ENCODE data around the gene LIPA. TPM values are rescaled to one million over a fixed set of nuclear protein-coding genes. Genes with fewer than 3 reads are reported as not detected.

LIPA gene
- total and polyA plus RNA-seq, 4 donors: 35.3 to 176 (median 75.9) TPM

DNA sequence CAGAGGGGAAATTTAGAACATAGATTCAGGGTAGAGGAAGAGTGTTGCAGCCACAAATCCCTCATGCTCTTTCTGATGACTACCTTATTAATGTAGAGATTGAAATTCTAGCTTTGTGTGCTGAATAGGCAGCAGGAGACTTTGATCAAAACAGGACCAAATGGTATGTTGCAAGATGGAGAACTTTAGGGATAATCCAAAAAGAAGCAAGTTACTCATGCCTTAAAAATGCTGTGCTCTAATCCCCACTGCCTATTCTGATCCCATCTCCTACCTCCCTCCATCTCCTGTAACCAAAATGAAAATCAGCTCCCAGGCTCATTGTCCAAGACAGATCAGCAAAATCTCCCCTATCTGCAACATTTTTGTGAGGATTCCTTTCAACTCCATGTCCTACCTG, 75.8 kb downstream of the LIPA start:
- no peaks in the 10 kb centered on the region for H3K4me1 ChIP-seq (ENCODE audit: control insufficient read depth in 4 of 4, insufficient read depth in 4 of 4, low read length in 3 of 4)
- H3K27me3 ChIP-seq (ENCODE audit: control insufficient read depth in 4 of 4, insufficient read depth in 4 of 4, low read length in 3 of 4): peaks cover 0 to 2% (median 0%) of the 10 kb centered on the region in 4 donors
- no peaks in the 10 kb centered on the region for H3K36me3 ChIP-seq (ENCODE audit: control insufficient read depth in 4 of 4, insufficient read depth in 3 of 4, low read depth in 1 of 4, low read length in 3 of 4)
- H3K9me3 ChIP-seq (ENCODE audit: control insufficient read depth in 4 of 4, low read length in 3 of 4): peaks cover 0 to 3% (median 0%) of the 10 kb centered on the region in 4 donors
- no peak overlapping the region for H3K27ac ChIP-seq (ENCODE audit: low read depth in 1 of 2, low read length in 2 of 2)
- no peak for DNase-seq (ENCODE audit: low spot score)
- no peak for TF ChIP-seq YY1 (IDR thresholded peaks at IDR 0.05)
- TF ChIP-seq, protein P1, sequence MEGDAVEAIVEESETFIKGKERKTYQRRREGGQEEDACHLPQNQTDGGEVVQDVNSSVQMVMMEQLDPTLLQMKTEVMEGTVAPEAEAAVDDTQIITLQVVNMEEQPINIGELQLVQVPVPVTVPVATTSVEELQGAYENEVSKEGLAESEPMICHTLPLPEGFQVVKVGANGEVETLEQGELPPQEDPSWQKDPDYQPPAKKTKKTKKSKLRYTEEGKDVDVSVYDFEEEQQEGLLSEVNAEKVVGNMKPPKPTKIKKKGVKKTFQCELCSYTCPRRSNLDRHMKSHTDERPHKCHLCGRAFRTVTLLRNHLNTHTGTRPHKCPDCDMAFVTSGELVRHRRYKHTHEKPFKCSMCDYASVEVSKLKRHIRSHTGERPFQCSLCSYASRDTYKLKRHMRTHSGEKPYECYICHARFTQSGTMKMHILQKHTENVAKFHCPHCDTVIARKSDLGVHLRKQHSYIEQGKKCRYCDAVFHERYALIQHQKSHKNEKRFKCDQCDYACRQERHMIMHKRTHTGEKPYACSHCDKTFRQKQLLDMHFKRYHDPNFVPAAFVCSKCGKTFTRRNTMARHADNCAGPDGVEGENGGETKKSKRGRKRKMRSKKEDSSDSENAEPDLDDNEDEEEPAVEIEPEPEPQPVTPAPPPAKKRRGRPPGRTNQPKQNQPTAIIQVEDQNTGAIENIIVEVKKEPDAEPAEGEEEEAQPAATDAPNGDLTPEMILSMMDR (IDR thresholded peaks at IDR 0.05; ENCODE audit: low read depth, low read length, missing input control): no peak
- TF ChIP-seq HNF4G (IDR thresholded peaks at IDR 0.05): no peak
- no peak for TF ChIP-seq FOXA2 (IDR thresholded peaks at IDR 0.05)
- no peak for TF ChIP-seq NR2F2 (IDR thresholded peaks at IDR 0.05)
- no peak for TF ChIP-seq HNF4A (conservative IDR thresholded peaks at IDR 0.05)
- TF ChIP-seq, protein P2, sequence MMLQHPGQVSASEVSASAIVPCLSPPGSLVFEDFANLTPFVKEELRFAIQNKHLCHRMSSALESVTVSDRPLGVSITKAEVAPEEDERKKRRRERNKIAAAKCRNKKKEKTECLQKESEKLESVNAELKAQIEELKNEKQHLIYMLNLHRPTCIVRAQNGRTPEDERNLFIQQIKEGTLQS (IDR thresholded peaks at IDR 0.05): no peak
- TF ChIP-seq, protein P3, sequence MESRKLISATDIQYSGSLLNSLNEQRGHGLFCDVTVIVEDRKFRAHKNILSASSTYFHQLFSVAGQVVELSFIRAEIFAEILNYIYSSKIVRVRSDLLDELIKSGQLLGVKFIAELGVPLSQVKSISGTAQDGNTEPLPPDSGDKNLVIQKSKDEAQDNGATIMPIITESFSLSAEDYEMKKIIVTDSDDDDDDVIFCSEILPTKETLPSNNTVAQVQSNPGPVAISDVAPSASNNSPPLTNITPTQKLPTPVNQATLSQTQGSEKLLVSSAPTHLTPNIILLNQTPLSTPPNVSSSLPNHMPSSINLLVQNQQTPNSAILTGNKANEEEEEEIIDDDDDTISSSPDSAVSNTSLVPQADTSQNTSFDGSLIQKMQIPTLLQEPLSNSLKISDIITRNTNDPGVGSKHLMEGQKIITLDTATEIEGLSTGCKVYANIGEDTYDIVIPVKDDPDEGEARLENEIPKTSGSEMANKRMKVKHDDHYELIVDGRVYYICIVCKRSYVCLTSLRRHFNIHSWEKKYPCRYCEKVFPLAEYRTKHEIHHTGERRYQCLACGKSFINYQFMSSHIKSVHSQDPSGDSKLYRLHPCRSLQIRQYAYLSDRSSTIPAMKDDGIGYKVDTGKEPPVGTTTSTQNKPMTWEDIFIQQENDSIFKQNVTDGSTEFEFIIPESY (IDR thresholded peaks at IDR 0.05): no peak
- H3K9ac ChIP-seq (ENCODE audit: low read depth in 1 of 2, low read length in 2 of 2): no peak overlapping the region
- no peak overlapping the region for H3K4me3 ChIP-seq (ENCODE audit: low read depth in 1 of 3, low read length in 3 of 3)

DNA sequence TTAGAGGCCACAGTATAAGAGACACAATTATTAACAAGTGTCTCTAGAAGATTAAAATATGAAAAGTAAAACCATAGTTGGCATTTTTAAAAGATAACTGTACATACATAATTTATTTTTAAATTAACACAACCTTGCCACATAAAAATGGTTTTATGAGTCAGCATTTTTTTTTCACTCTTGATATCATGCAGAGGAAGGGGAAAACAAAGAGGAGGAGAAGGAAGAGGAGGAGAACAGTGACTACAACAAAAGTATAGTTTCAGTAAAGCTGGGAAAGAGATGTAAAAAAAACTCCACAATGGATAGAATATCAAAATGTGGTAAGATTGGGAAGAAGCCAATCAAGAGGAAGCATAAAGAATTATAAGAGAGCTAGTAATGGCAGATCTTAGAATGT, 78.5 kb downstream of the LIPA start:
- no peaks in the 10 kb centered on the region for H3K4me1 ChIP-seq (ENCODE audit: control insufficient read depth in 4 of 4, insufficient read depth in 4 of 4, low read length in 3 of 4)
- no peak overlapping the region for H3K4me3 ChIP-seq (ENCODE audit: low read depth in 1 of 3, low read length in 3 of 3)
- TF ChIP-seq, protein P2 (IDR thresholded peaks at IDR 0.05): no peak
- no peak for TF ChIP-seq HNF4G (IDR thresholded peaks at IDR 0.05)
- TF ChIP-seq HNF4A (conservative IDR thresholded peaks at IDR 0.05): no peak
- no peak for TF ChIP-seq FOXA1 (IDR thresholded peaks at IDR 0.05)
- TF ChIP-seq RAD21 (IDR thresholded peaks at IDR 0.05): no peak
- TF ChIP-seq SP1 (IDR thresholded peaks at IDR 0.05): no peak
- no peak for TF ChIP-seq RXRA (IDR thresholded peaks at IDR 0.05)
- TF ChIP-seq, protein P4, sequence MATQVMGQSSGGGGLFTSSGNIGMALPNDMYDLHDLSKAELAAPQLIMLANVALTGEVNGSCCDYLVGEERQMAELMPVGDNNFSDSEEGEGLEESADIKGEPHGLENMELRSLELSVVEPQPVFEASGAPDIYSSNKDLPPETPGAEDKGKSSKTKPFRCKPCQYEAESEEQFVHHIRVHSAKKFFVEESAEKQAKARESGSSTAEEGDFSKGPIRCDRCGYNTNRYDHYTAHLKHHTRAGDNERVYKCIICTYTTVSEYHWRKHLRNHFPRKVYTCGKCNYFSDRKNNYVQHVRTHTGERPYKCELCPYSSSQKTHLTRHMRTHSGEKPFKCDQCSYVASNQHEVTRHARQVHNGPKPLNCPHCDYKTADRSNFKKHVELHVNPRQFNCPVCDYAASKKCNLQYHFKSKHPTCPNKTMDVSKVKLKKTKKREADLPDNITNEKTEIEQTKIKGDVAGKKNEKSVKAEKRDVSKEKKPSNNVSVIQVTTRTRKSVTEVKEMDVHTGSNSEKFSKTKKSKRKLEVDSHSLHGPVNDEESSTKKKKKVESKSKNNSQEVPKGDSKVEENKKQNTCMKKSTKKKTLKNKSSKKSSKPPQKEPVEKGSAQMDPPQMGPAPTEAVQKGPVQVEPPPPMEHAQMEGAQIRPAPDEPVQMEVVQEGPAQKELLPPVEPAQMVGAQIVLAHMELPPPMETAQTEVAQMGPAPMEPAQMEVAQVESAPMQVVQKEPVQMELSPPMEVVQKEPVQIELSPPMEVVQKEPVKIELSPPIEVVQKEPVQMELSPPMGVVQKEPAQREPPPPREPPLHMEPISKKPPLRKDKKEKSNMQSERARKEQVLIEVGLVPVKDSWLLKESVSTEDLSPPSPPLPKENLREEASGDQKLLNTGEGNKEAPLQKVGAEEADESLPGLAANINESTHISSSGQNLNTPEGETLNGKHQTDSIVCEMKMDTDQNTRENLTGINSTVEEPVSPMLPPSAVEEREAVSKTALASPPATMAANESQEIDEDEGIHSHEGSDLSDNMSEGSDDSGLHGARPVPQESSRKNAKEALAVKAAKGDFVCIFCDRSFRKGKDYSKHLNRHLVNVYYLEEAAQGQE (IDR thresholded peaks at IDR 0.05): no peak
- TF ChIP-seq NR2F2 (IDR thresholded peaks at IDR 0.05): no peak
- TF ChIP-seq FOXA2 (IDR thresholded peaks at IDR 0.05): no peak
- TF ChIP-seq, protein P1 (IDR thresholded peaks at IDR 0.05; ENCODE audit: low read depth, low read length, missing input control): no peak
- TF ChIP-seq, protein P3 (IDR thresholded peaks at IDR 0.05): no peak
- TF ChIP-seq GABPA (IDR thresholded peaks at IDR 0.05 in 1 of 2, conservative IDR thresholded peaks at IDR 0.05 in 1 of 2): no peak
- no peak for TF ChIP-seq TAF1 (conservative IDR thresholded peaks at IDR 0.05)
- no peak for TF ChIP-seq EGR1 (IDR thresholded peaks at IDR 0.05; ENCODE audit: low read depth in 2 of 2)
- no peak for TF ChIP-seq JUND (IDR thresholded peaks at IDR 0.05)
- no peak for TF ChIP-seq YY1 (IDR thresholded peaks at IDR 0.05)
- TF ChIP-seq, protein P5, sequence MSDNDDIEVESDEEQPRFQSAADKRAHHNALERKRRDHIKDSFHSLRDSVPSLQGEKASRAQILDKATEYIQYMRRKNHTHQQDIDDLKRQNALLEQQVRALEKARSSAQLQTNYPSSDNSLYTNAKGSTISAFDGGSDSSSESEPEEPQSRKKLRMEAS (IDR thresholded peaks at IDR 0.05): no peak
- no peaks in the 10 kb centered on the region for H3K36me3 ChIP-seq (ENCODE audit: control insufficient read depth in 4 of 4, insufficient read depth in 3 of 4, low read depth in 1 of 4, low read length in 3 of 4)
- H3K9ac ChIP-seq (ENCODE audit: low read depth in 1 of 2, low read length in 2 of 2): no peak overlapping the region
- peaks cover 0 to 2% (median 0%) of the 10 kb centered on the region in 4 donors for H3K27me3 ChIP-seq (ENCODE audit: control insufficient read depth in 4 of 4, insufficient read depth in 4 of 4, low read length in 3 of 4)
- no peak for DNase-seq (ENCODE audit: low spot score)
- H3K9me3 ChIP-seq (ENCODE audit: control insufficient read depth in 4 of 4, low read length in 3 of 4): no peaks in the 10 kb centered on the region
- H3K27ac ChIP-seq (ENCODE audit: low read depth in 1 of 2, low read length in 2 of 2): no peak overlapping the region
